Spleen (tissue), 11 donors: Measurements from ENCODE around the gene CRYBG3. TPM values are rescaled to one million over a fixed set of nuclear protein-coding genes. Genes with fewer than 3 reads are reported as not detected.

ENCODE experiments used
- DNase-seq: peaks from one replicate; pipeline ENCODE4 v3.0.0-alpha.2; 2020
- H3K27ac ChIP-seq, 8 donors: fragments of 200-600 bp; sonication (generic) in 7 of 8; 1 replicate in 4 of 8; 2 replicates in 4 of 8; pipeline versions ENCODE4 v1.5.0 to v1.8.0; 2016 to 2021; ENCODE audit warnings: inconsistent platforms in 4 of 8, mild to moderate bottlenecking in 4 of 8, moderate library complexity in 1 of 8
- H3K27me3 ChIP-seq, 7 donors: fragments of 200-600 bp; sonication (generic) in 6 of 7; replicated peaks in 1 of 7; 1 replicate in 4 of 7; 2 replicates in 3 of 7; pipeline versions ENCODE4 v1.5.0 to v1.8.0; 2016 to 2021; ENCODE audit warnings: inconsistent platforms in 3 of 7, mild to moderate bottlenecking in 1 of 7
- H3K36me3 ChIP-seq, 6 donors: fragments of 200-600 bp; sonication (generic) in 5 of 6; 1 replicate in 4 of 6; 2 replicates in 2 of 6; pipeline versions ENCODE4 v1.5.0 to v1.8.0; 2016 to 2021; ENCODE audit warnings: inconsistent platforms in 2 of 6
- H3K4me1 ChIP-seq, 6 donors: fragments of 200-600 bp; sonication (generic) in 5 of 6; 1 replicate in 3 of 6; 2 replicates in 3 of 6; pipeline versions ENCODE4 v1.5.0 to v1.8.0; 2016 to 2021; ENCODE audit warnings: inconsistent platforms in 3 of 6
- H3K4me3 ChIP-seq, 8 donors: fragments of 200-600 bp; sonication (generic) in 7 of 8; 1 replicate in 4 of 8; 2 replicates in 4 of 8; pipeline versions ENCODE4 v1.5.0 to v1.8.0; 2016 to 2021; ENCODE audit warnings: inconsistent platforms in 4 of 8, mild to moderate bottlenecking in 4 of 8, moderate library complexity in 2 of 8
- H3K9me3 ChIP-seq, 8 donors: fragments of 200-600 bp; sonication (generic) in 7 of 8; 1 replicate in 4 of 8; 2 replicates in 4 of 8; pipeline versions ENCODE4 v1.5.0 to v1.8.0; 2016 to 2021; ENCODE audit warnings: inconsistent platforms in 4 of 8
- CTCF ChIP-seq, 11 experiments: fragments of 200-600 bp in 7 of 11; fragments of 450-650 bp in 4 of 11; sonication (generic) in 4 of 11; IDR thresholded peaks in 8 of 11; conservative IDR thresholded peaks in 3 of 11; 1 replicate in 7 of 11; 2 replicates in 4 of 11; pipeline versions ENCODE4 v1.4.0 to v1.8.0; 2016 to 2021; ENCODE audit warnings: antibody characterized with exemption in 11 of 11, inconsistent platforms in 4 of 11, mild to moderate bottlenecking in 1 of 11
- POLR2A ChIP-seq, 3 donors: fragments of 450-650 bp; IDR thresholded peaks; one replicate each; pipeline ENCODE4 v1.5.1; 2017; ENCODE audit warnings: antibody characterized with exemption in 3 of 3, mild to moderate bottlenecking in 1 of 3
- POLR2AphosphoS5 ChIP-seq, 3 donors: sonication (generic); formaldehyde crosslinking; IDR thresholded peaks; one replicate each; pipeline ENCODE4 v1.5.1; 2017; ENCODE audit warnings: antibody characterized with exemption in 3 of 3
- WGBS, 5 donors: extraction: QIAGEN DNeasy Blood & Tissue Kit in 3 of 5; methylation state at CpG; one replicate each; pipeline versions ENCODE4 v1.1.5 to v1.1.7; 2013 to 2018; 5-methylcytosine and 5-hydroxymethylcytosine counted together
- intact Hi-C: fragments of 100-400 bp; cut with DNase I; formaldehyde crosslinking; loops from one replicate; pipeline ENCODE4 v1.15.0; 2023; ENCODE audit warnings: low total_unique reads
- polyA plus RNA-seq, 3 donors: library from polyadenylated mRNA; stranded (reverse); fragments of 200-250 nt; gene quantifications; one replicate each; pipeline ENCODE4 v1.2.1, GENCODE V29; 2013
- total RNA-seq, 7 donors: library from RNA; depleted of rRNA in 3 of 7; stranded (reverse); fragments of >200 nt in 3 of 7; fragmentation: NEBNext Ultra II Directional in 4 of 7; extraction: Animal tissue kit (Norgen Biotek cat#: 25700) in 4 of 7; gene quantifications; one replicate each; pipeline versions ENCODE4 v1.1.0 to v1.2.1, GENCODE V29; 2016 to 2021
- donor health status: healthy with polysubstance abuse.
- donor health status: DM: no; HTN: no; CAD: no; lungs with moderate emphysema.
- donor health status: DM: no; HTN: no; CAD: no.
- donor health status: Bipolar disorder and iron deficiency.
- donor health status: healthy.
- donor health status: DM: no; HTN: no; CAD: no.
- donor health status: DM: yes; HTN: yes; CAD: no.

Gene CRYBG3
- total and polyA plus RNA-seq, 10 donors: 1.5 to 22.6 (median 17.6) TPM

- Histone ChIP-seq H3K9me3 (peaks cover 0 to 5% (median 0%) of the 10 kb centered on the region in 8 donors), H3K36me3 (no peaks in the 10 kb centered on the region), H3K27me3 (no peaks in the 10 kb centered on the region), H3K27ac (no peak overlapping the region), H3K4me3 (no peak overlapping the region), H3K4me1 (no peaks in the 10 kb centered on the region)
- no peak for DNase-seq
- TF ChIP-seq CTCF (IDR thresholded peaks at IDR 0.05 in 8 of 11, conservative IDR thresholded peaks at IDR 0.05 in 3 of 11): no peak
- no peak for TF ChIP-seq POLR2AphosphoS5 (IDR thresholded peaks at IDR 0.05)
- TF ChIP-seq POLR2A (IDR thresholded peaks at IDR 0.05): no peak
- 84 to 91% (median 87%) methylated on average over 5 of the region's 5 CpGs for WGBS, 5 donors
- intact Hi-C loops: no loop called here
Observed at GRCh38 chr3:97835761-97836160, 13.9 kb downstream of the CRYBG3 start.

DNA sequence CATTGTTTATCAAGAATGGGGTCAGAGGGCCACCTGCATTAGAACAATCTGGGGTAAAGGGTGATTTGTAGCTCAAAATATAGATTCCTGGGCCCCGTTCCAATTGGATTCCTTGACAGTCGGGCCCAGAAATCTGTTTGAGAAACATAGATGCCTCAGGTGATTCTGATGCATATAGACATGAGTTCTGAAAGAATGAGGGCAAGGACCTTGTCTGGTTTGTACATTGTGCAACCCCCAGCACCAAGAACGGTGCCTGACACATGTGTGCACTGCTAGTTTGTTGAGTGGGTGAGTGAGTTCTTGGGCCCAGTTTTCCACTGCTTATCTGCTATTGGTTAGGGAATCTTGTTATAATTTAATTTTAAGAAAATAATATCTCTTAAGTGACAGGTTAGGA, 16.6 kb downstream of the CRYBG3 start:
- Histone ChIP-seq H3K4me3 (no peak overlapping the region), H3K27ac (no peak overlapping the region), H3K36me3 (no peaks in the 10 kb centered on the region), H3K27me3 (no peaks in the 10 kb centered on the region), H3K4me1 (no peaks in the 10 kb centered on the region), H3K9me3 (peaks cover 0 to under 1% (median 0%) of the 10 kb centered on the region in 8 donors)
- intact Hi-C loops: no loop called here
- DNase-seq: no peak
- TF ChIP-seq POLR2AphosphoS5 (IDR thresholded peaks at IDR 0.05) (no peak), POLR2A (IDR thresholded peaks at IDR 0.05) (no peak), CTCF (IDR thresholded peaks at IDR 0.05 in 8 of 11, conservative IDR thresholded peaks at IDR 0.05 in 3 of 11) (no peak)
- WGBS, 5 donors: 83 to 92% (median 88%) methylated on average over 3 of the region's 3 CpGs

DNA sequence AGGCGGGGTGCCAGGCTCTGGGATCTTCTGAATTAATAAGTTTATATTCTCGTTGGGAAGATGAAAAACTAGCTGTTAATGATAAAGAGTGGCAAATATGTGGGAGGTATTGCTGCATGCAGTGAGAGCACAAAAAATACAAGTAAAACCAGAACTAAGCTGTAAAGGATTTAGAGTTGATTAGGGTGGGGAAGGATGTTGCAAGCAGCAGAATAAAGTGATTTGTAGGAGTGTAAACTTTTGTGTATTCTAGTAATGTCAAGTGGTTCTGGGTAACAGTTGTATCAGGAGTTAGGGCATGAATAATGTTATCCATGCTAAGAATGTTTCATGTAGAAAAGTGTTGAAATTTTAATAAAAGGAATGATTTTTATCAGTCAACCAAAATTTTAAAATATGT, 18.1 kb downstream of the CRYBG3 start:
- H3K4me1 ChIP-seq: no peaks in the 10 kb centered on the region
- H3K27me3 ChIP-seq: no peaks in the 10 kb centered on the region
- no peak for DNase-seq
- 81 to 93% (median 91%) methylated on average over 2 of the region's 2 CpGs for WGBS, 5 donors
- no peak overlapping the region for H3K4me3 ChIP-seq
- no peak overlapping the region for H3K27ac ChIP-seq
- intact Hi-C loops: no loop called here
- TF ChIP-seq POLR2A (IDR thresholded peaks at IDR 0.05) (no peak), CTCF (IDR thresholded peaks at IDR 0.05 in 8 of 11, conservative IDR thresholded peaks at IDR 0.05 in 3 of 11) (no peak), POLR2AphosphoS5 (IDR thresholded peaks at IDR 0.05) (no peak)
- H3K9me3 ChIP-seq: no peaks in the 10 kb centered on the region
- no peaks in the 10 kb centered on the region for H3K36me3 ChIP-seq

DNA sequence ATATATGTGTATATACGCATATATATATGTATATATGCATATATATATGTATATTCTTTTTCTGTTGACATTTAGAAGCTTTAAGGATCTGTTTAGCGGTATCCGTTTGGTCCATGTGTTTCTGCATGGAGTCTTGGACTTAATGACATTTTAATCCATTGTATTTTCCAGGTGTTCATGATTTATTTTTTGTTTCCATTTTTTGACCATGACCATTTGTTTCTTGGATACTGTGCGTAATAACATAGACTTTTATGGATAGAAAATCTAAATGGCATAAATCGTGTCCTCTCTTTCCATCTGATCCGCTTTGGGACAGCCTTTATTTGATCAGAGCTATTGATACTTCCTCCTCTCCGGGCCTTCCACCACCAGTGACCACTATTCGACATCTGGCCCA, 19.5 kb downstream of the CRYBG3 start:
- Histone ChIP-seq H3K27ac (no peak overlapping the region), H3K36me3 (no peaks in the 10 kb centered on the region), H3K27me3 (no peaks in the 10 kb centered on the region), H3K4me1 (no peaks in the 10 kb centered on the region), H3K4me3 (no peak overlapping the region), H3K9me3 (no peaks in the 10 kb centered on the region)
- DNase-seq: no peak
- intact Hi-C loops: no loop called here
- TF ChIP-seq CTCF (IDR thresholded peaks at IDR 0.05 in 8 of 11, conservative IDR thresholded peaks at IDR 0.05 in 3 of 11) (no peak), POLR2A (IDR thresholded peaks at IDR 0.05) (no peak), POLR2AphosphoS5 (IDR thresholded peaks at IDR 0.05) (no peak)
- WGBS, 5 donors: 92 to 95% (median 93%) methylated on average over 8 of the region's 8 CpGs
